C4-2B (cell line): ENCODE measurements around the gene NAV3.

Experiments
- H3K27ac ChIP-seq: fragments of 450-650 bp; 2 replicates; pipeline ENCODE4 v1.5.1; 2017
- CTCF ChIP-seq: fragments of 450-650 bp; conservative IDR thresholded peaks from 2 replicates; pipeline ENCODE4 v1.5.1; 2017; ENCODE audit warnings: mild to moderate bottlenecking
- ZFX ChIP-seq: fragments of 450-650 bp; IDR thresholded peaks from 2 replicates; pipeline ENCODE4 v1.6.1; 2017

The NAV3 gene

GRCh38 chr12:78143717-78144116, 313.0 kb downstream of the NAV3 start:
- TF ChIP-seq ZFX (no peak), CTCF (no peak)
- no peak overlapping the region for H3K27ac ChIP-seq

GRCh38 chr12:78145398-78145797, 314.7 kb downstream of the NAV3 start:
- TF ChIP-seq ZFX: no peak
- TF ChIP-seq CTCF: no peak
- H3K27ac ChIP-seq: no peak overlapping the region

GRCh38 chr12:78146365-78146772, 315.7 kb downstream of the NAV3 start:
- no peak overlapping the region for H3K27ac ChIP-seq
- TF ChIP-seq ZFX (no peak), CTCF (peak; percentile 87)

- no peak overlapping the region for H3K27ac ChIP-seq
- TF ChIP-seq CTCF: no peak
- TF ChIP-seq ZFX: no peak
Measured at GRCh38 chr12:78149459-78149858, 318.8 kb downstream of the NAV3 start.

GRCh38 chr12:78155546-78155945, 324.9 kb downstream of the NAV3 start:
- H3K27ac ChIP-seq: no peak overlapping the region
- TF ChIP-seq CTCF (no peak), ZFX (no peak)

- no peak for TF ChIP-seq CTCF
- TF ChIP-seq ZFX: no peak
- no peak overlapping the region for H3K27ac ChIP-seq
Measured at GRCh38 chr12:78156751-78157150, 326.1 kb downstream of the NAV3 start.

- H3K27ac ChIP-seq: no peak overlapping the region
- TF ChIP-seq CTCF (no peak), ZFX (no peak)
Measured at GRCh38 chr12:78157199-78157598, 326.5 kb downstream of the NAV3 start.

GRCh38 chr12:78164154-78164553, 333.5 kb downstream of the NAV3 start:
- TF ChIP-seq ZFX: no peak
- no peak for TF ChIP-seq CTCF
- H3K27ac ChIP-seq: no peak overlapping the region
